Measurements from ENCODE around the gene ABRAXAS1.
"Not testable (repeated sequence)": the region's sequence is repeated elsewhere in the genome, so short reads cannot be mapped to it uniquely, and the experiment has no call there.

DNA sequence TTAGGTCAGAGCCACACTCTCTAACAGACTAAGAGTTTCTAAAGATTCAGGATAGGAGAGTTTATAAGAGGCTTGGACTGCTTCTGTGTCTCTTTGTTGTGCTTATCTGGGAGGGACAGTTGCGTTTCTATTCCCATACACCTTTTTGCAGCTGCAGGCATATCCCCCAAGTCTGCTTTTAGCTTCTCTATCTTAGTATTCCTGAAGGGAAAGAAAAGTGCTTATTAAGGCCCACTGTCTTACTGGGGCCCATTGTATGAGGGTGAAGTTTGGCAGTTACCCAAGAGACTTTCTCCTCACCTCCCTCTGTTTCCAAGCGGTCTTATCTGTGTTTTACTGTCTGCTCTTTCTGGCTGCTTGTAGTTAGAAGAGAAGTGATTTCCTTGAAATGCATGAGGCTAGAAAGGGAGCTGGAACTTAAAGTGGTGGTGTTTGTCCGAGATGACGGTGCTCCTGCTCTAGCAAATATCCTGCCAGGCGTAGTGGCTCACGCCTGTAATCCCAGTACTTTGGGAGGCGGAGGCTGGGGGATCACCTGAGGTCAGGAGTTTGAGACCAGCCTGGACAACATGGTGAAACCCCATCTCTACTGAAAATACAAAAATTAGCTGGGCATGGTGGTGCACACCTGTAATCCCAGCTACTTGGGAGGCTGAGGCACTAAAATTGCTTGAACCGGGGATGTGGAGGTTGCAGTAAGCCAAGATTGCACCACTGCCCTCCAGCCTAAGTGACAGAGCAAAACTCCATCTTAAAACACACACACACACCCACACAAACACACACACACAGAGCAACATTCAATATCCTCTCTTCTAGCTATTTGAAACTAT is 11.4 kb upstream of the ABRAXAS1 start:
- TF ChIP-seq EZH2 (IDR thresholded peaks at IDR 0.05; ENCODE audit: borderline replicate concordance, insufficient read depth, low read depth, low read length, poor library complexity, severe bottlenecking): not testable (repeated sequence)
- TF ChIP-seq, protein P1, sequence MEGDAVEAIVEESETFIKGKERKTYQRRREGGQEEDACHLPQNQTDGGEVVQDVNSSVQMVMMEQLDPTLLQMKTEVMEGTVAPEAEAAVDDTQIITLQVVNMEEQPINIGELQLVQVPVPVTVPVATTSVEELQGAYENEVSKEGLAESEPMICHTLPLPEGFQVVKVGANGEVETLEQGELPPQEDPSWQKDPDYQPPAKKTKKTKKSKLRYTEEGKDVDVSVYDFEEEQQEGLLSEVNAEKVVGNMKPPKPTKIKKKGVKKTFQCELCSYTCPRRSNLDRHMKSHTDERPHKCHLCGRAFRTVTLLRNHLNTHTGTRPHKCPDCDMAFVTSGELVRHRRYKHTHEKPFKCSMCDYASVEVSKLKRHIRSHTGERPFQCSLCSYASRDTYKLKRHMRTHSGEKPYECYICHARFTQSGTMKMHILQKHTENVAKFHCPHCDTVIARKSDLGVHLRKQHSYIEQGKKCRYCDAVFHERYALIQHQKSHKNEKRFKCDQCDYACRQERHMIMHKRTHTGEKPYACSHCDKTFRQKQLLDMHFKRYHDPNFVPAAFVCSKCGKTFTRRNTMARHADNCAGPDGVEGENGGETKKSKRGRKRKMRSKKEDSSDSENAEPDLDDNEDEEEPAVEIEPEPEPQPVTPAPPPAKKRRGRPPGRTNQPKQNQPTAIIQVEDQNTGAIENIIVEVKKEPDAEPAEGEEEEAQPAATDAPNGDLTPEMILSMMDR (IDR thresholded peaks at IDR 0.05): not testable (repeated sequence)
